ENCODE data around the gene KCTD17. TPM values are rescaled to one million over a fixed set of nuclear protein-coding genes. Genes with fewer than 3 reads are reported as not detected.

The KCTD17 gene
- total and polyA plus RNA-seq, 2 of the 4 experiments (the other 2 are of a cell fraction), result 28.3 to 37.3 TPM

GRCh38 chr22:37061611-37062375, 10.3 kb downstream of the KCTD17 start:
- Histone ChIP-seq H2BK120ac (ENCODE audit: low read depth, low read length) (no peak overlapping the region), H3K56ac (ENCODE audit: extremely low read depth, insufficient read depth, low read length) (no peak overlapping the region), H4K91ac (ENCODE audit: insufficient read depth, low read depth, low read length) (no peak overlapping the region), H3K9me3 (ENCODE audit: control insufficient read depth, insufficient read depth, low read length) (no peaks in the 10 kb centered on the region), H2AFZ (replicated peaks; ENCODE audit: low read length, poor library complexity) (no peak overlapping the region), H3K79me1 (ENCODE audit: low read depth in 1 of 2, low read length in 2 of 2) (no peaks in the 10 kb centered on the region), H3K27ac (ENCODE audit: insufficient read depth, low read length) (no peak overlapping the region), H2BK20ac (ENCODE audit: low read depth, low read length) (no peak overlapping the region), H3K14ac (replicated peaks; ENCODE audit: low read depth, low read length) (no peak overlapping the region), H4K8ac (ENCODE audit: low read depth in 2 of 2, low read length in 2 of 2) (no peak overlapping the region), H2BK15ac (ENCODE audit: low read depth, low read length) (no peak overlapping the region), H3K4me2 (ENCODE audit: low read depth, low read length) (no peak overlapping the region), H3K4me3 (ENCODE audit: insufficient read depth, low read depth, low read length) (no peak overlapping the region), H3K9ac (ENCODE audit: low read depth, low read length) (no peak overlapping the region), H3K4ac (ENCODE audit: low read depth, low read length) (no peak overlapping the region), H3K9me1 (ENCODE audit: insufficient read depth, low read length) (no peaks in the 10 kb centered on the region), H3K18ac (ENCODE audit: low read depth, low read length) (no peak overlapping the region), H3K27me3 (ENCODE audit: control insufficient read depth, insufficient read depth, low read length) (no peaks in the 10 kb centered on the region), H2BK5ac (ENCODE audit: low read depth, low read length, poor library complexity, severe bottlenecking) (no peak overlapping the region), H2AK5ac (ENCODE audit: low read depth, low read length) (no peak overlapping the region), H3K36me3 (ENCODE audit: control insufficient read depth, insufficient read depth, low read length) (peaks cover 26% of the 10 kb centered on the region), H2AK9ac (replicated peaks; ENCODE audit: low read depth, low read length, poor library complexity) (no peak overlapping the region), H3K4me1 (ENCODE audit: control insufficient read depth, insufficient read depth, low read length) (no peaks in the 10 kb centered on the region), H4K20me1 (ENCODE audit: insufficient read depth, low read length) (no peaks in the 10 kb centered on the region), H4K5ac (ENCODE audit: low read depth, low read length) (no peak overlapping the region), H3K23ac (ENCODE audit: low read depth, low read length) (no peak overlapping the region)
- dilution Hi-C loops (cut with HindIII; ENCODE audit: low sequenced_read_pairs, unreplicated experiment) (no loop called here), in situ Hi-C loops (cut with MboI; ENCODE audit: low sequenced_read_pairs) (no loop called here), intact Hi-C loops (cut with micrococcal nuclease) (no loop called here)
- DNase-seq (no peak), ATAC-seq (ENCODE audit: low read depth) (no peak)
- TF ChIP-seq MXI1 (IDR thresholded peaks at IDR 0.05; ENCODE audit: borderline replicate concordance, low read depth, low read length) (no peak), RAD21 (IDR thresholded peaks at IDR 0.05; ENCODE audit: low read length) (no peak), POLR2A (IDR thresholded peaks at IDR 0.05; ENCODE audit: low read depth, low read length) (no peak), CEBPB (IDR thresholded peaks at IDR 0.05; ENCODE audit: low read depth, low read length) (no peak), BHLHE40 (IDR thresholded peaks at IDR 0.05; ENCODE audit: low read depth, low read length) (no peak), FOS (IDR thresholded peaks at IDR 0.05; ENCODE audit: low read depth, low read length) (no peak), MAFK (IDR thresholded peaks at IDR 0.05; ENCODE audit: low read depth, low read length) (no peak), MAZ (IDR thresholded peaks at IDR 0.05; ENCODE audit: borderline replicate concordance, low read depth, low read length) (no peak), RFX5 (IDR thresholded peaks at IDR 0.05; ENCODE audit: low read depth, low read length) (no peak), NFE2L2 (IDR thresholded peaks at IDR 0.05; ENCODE audit: low read depth, low read length) (no peak), ELK1 (IDR thresholded peaks at IDR 0.05; ENCODE audit: borderline replicate concordance, low read depth, low read length) (no peak)
- TF ChIP-seq, protein P1, sequence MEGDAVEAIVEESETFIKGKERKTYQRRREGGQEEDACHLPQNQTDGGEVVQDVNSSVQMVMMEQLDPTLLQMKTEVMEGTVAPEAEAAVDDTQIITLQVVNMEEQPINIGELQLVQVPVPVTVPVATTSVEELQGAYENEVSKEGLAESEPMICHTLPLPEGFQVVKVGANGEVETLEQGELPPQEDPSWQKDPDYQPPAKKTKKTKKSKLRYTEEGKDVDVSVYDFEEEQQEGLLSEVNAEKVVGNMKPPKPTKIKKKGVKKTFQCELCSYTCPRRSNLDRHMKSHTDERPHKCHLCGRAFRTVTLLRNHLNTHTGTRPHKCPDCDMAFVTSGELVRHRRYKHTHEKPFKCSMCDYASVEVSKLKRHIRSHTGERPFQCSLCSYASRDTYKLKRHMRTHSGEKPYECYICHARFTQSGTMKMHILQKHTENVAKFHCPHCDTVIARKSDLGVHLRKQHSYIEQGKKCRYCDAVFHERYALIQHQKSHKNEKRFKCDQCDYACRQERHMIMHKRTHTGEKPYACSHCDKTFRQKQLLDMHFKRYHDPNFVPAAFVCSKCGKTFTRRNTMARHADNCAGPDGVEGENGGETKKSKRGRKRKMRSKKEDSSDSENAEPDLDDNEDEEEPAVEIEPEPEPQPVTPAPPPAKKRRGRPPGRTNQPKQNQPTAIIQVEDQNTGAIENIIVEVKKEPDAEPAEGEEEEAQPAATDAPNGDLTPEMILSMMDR (conservative IDR thresholded peaks at IDR 0.05; ENCODE audit: low read depth, low read length), result no peak
- no TSS peak for BruUV-seq (replicated peaks)
- ChIA-PET POLR2A (ENCODE audit: unreplicated experiment) (no interaction called here), CTCF (no interaction called here)
- no CpG with 5 or more reads among the region's 10 CpGs for WGBS, 2 experiments (ENCODE audit: extremely low coverage in 2 of 2, insufficient read length in 1 of 2)

All from IMR-90 (cell line).